AG20443 (cell line): ENCODE results near the gene SLC38A9.
"Not testable (repeated sequence)": the region's sequence is repeated elsewhere in the genome, so short reads cannot be mapped to it uniquely, and the experiment has no call there.

Experiments used
- DNase-seq: peaks from one replicate; pipeline ENCODE4 v3.0.0; 2012; ENCODE audit warnings: low spot score, mixed read lengths

SLC38A9 gene, protein sequence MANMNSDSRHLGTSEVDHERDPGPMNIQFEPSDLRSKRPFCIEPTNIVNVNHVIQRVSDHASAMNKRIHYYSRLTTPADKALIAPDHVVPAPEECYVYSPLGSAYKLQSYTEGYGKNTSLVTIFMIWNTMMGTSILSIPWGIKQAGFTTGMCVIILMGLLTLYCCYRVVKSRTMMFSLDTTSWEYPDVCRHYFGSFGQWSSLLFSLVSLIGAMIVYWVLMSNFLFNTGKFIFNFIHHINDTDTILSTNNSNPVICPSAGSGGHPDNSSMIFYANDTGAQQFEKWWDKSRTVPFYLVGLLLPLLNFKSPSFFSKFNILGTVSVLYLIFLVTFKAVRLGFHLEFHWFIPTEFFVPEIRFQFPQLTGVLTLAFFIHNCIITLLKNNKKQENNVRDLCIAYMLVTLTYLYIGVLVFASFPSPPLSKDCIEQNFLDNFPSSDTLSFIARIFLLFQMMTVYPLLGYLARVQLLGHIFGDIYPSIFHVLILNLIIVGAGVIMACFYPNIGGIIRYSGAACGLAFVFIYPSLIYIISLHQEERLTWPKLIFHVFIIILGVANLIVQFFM

GRCh38 chr5:55712023-55712859 lies at the start of gene SLC38A9:
TSS of gene SLC38A9 (minus strand) at chr5:55712324. CDS start at chr5:55697958, 14,366 bp downstream.
- peak; percentile 98 for DNase-seq

- DNase-seq, result not testable (repeated sequence)
Observed at GRCh38 chr5:55761721-55762120, 49.6 kb upstream of the SLC38A9 start.

DNA sequence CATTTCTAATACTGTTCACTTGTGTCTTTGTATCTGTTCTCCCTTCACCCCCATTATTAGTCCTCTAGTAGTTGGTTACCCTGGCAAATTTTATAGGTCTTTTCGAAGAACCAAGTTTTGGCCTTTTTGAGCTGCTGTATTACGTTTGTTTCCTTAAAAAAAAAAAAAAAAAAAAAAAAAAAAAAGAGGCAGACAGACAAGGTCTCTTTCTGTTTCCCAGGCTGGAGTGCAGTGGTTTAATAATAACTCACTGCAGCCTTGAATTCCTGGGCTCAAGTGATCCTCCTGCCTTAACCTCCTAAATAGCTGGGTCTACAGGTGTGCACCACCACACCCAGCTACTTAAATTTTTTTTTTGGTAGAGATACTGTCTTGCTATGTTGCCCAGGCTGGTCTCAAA lies 46.6 kb upstream of the SLC38A9 start:
- DNase-seq, result no peak

DNA sequence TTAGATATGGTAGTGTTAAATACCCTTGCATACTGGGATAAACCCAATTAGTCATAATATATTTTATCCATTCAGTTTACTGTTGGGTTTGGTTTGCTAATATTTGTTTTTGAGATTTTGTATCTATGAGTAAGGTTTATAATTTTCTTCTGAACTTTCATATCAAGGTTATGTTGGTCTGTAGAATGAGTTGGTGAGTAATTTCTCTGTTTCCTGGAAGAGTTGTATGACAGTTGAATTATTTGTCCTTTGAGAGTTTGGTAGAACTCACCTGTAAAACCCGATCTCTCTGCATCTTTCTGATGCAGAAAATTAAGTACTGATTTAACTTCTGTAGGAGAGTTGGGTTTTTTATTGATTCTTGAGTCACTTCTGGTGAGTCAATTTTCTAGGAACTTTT lies 46.1 kb upstream of the SLC38A9 start:
- no peak for DNase-seq

DNA sequence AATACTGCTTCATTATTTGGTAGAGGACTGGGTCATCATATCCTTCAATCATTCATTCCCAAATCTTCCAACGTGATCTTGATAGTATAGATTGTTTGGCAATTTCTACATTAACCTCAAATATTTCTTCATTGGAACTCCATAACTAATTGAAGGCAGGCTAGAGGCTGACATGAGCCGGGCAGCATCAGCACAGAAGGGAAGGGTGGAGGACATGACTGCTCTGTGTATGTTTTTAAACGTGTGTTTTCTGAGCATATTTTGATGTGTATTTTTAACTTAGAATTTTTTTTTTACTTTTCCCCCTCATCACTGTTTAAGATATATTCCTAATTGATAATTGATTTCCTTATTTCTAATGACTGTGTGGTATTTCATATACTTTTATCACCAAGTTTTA lies 38.4 kb upstream of the SLC38A9 start:
- DNase-seq, result no peak

- DNase-seq, result no peak
Observed at GRCh38 chr5:55750063-55750462, 37.9 kb upstream of the SLC38A9 start.

GRCh38 chr5:55749387-55749786 lies 37.3 kb upstream of the SLC38A9 start:
- DNase-seq, result no peak

DNA sequence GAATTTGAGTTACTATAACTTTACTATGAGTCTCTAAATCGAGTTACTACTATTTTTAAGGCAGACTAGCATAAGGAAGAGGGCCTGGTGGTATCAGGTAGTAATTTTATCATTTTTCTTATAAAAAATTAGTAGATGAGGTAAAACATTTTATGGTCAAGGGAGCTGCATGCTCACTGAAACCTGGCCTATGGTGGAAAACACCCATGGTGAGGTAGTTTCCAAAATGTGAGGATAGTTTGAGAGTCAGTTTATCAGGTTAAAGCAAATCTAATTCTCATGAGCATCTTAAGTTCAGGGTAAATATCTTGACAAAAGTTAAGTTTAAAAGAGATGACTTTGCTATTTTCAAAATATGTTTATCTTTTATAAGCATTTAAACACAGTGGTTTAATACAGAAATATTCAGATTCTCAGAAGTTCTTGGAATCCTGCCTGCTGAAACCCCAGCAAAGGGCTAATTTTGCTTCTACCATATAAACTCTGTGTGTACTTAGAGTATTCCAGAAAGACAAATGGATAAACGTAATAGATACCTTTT lies 35.7 kb upstream of the SLC38A9 start:
- DNase-seq, result no peak

- DNase-seq, result no peak
Observed at GRCh38 chr5:55742778-55743177, 30.7 kb upstream of the SLC38A9 start.

GRCh38 chr5:55737793-55738192 lies 25.7 kb upstream of the SLC38A9 start, which contains the start of gene DDX4:
TSS of gene DDX4 (plus strand) at chr5:55738061. CDS start at chr5:55738964, 903 bp downstream.
- no peak for DNase-seq

DNA sequence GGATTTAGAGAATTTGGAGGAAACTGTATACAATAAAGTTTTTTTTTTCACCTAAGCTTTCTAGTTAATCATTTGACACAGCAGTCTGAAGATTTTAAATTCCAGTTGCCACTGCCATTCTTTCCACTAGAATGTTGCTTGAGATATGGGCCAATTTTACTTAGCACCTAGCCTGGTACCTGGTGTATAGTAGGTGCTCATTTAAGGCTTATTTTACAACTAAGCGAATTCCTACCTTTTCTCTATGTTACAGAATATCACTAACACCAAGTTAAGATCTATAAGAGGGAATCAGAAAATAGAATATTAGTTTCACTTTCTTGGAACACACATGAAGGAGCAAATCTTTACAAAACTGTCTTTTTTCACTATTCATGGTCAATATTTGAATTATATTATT lies 22.5 kb upstream of the SLC38A9 start:
- no peak for DNase-seq

- no peak for DNase-seq
Observed at GRCh38 chr5:55732585-55732984, 20.5 kb upstream of the SLC38A9 start.

DNA sequence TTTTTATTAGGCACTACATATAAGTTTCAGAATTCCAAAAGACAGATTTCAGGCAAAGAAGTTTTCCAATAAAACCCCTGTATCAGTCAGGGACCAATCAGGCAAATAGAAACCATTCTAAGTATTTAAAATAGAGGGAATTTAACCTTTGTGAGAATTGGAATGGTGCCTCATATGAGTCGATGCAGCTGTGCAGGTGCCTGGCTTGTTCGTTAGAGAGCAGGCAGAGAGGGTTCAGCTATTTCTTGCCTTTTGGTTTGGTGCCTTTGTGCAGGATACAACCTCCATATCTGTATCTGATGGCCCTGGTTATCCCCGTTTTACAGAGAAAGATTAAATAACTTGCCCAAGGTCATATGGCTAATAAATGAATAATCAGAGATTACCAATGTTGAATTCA lies 19.7 kb upstream of the SLC38A9 start:
- no peak for DNase-seq

DNA sequence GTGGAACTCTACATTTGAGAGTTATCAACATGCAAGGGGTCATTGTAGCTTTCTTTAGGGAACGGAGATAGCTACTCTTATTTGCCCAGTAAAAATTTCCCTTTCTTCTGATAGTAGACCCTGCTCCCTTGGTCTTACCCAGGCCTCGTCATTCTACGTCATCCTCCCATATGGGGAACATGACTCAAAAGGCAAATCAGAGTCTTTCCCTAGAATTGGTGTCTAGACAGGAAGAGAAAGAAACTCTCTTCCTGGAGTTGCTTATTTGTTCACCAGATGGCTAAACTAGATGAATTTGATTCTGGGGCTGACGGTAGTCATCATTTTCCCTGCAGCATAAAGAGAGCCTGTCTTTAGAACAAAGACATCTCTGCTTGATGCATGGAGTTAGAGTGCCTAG lies 12.2 kb upstream of the SLC38A9 start:
- no peak for DNase-seq

DNA sequence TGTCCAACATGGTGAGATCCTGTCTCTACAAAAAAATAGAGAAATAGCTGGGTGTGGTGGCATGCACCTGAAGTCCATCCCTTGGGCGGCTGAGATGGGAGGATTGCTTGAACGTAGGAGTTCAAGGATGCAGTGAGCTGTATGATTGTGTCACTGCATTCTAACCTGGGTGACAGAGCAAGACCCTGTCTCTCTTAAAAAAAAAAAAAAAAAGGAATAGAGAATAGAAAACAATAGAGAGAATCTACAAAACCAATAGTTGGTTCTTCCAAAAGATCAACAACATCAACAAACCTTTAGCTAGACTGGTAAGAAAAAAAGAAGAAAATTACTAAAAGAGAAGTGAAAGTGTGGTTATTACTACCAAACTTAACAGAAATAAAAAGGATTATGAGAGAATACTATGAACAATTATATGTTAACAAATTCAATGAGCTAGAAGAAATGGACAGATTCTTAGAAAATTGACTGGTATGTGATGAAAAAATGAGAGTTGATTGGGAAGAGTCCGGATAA lies 8.1 kb upstream of the SLC38A9 start:
- DNase-seq, result no peak

DNA sequence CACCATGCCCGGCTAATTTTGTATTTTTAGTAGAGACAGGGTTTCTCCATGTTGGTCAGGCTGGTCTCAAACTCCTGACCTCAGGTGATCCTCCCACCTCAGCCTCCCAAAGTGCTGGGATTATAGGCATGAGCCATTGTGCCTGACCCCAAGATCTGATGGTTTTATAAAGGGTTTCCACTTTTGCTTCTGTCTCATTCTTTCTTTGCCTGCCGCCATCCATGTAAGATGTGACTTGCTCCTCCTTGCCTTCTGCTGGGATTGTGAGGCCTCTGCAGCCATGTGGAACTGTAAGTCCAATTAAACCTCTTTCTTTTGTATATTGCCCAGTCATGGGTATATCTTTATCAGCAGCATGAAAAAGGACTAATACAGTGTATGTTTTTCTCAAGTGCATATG lies 6.9 kb upstream of the SLC38A9 start:
- DNase-seq, result not testable (repeated sequence)

- DNase-seq, result no peak
Observed at GRCh38 chr5:55715519-55716078, 3.5 kb upstream of the SLC38A9 start.

- no peak for DNase-seq
Observed at GRCh38 chr5:55714749-55715148, 2.6 kb upstream of the SLC38A9 start.

- DNase-seq, result peak; percentile 9
Observed at GRCh38 chr5:55714339-55714738, 2.2 kb upstream of the SLC38A9 start.

- DNase-seq, result no peak
Observed at GRCh38 chr5:55713871-55714270, 1.7 kb upstream of the SLC38A9 start.

DNA sequence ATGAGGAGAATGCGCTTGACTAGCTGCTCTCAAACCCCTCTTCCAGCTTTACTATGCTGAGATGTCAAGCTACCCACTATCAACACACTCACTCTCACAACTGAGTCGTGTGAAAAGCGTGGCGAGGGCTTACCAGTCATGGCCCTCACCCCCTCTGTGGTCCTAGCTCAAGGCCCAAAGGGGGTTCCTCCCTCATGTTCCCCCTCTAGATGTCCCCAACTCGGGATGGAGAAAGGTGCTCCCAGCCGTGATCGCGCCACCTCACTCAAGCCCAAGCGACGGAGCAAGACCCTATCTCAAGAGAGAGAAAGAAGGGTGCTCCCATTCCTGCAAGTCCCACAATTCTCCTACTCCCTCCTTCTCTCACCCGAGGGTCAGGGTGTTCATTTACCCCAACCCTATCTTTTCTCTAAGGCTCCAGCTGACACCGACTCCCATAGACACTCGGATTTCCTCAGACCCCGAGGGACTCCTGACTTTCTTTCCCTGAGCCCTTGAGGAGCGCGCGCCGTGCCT lies 559 bp downstream of the SLC38A9 start:
- DNase-seq, result no peak

GRCh38 chr5:55708732-55709131 lies 3.4 kb downstream of the SLC38A9 start:
- DNase-seq, result no peak
